DND-41 (cell line): ENCODE results near the gene CPXM2.

Experiments used
- ATAC-seq: fragments of 200-7000 bp; cut with Tn5 transposase; 3 replicates; pipeline ENCODE4 v1.9.1; 2021; ENCODE audit warnings: low read depth; ENCODE audit not compliant: insufficient read depth
- DNase-seq: peaks from one replicate; pipeline ENCODE4 v3.0.0-alpha.2; 2020
- H2AFZ ChIP-seq: 2 replicates; pipeline ENCODE4 v1.6.0; 2012; ENCODE audit warnings: low read depth, low read length
- H3K27ac ChIP-seq: 2 replicates; pipeline ENCODE4 v1.5.1; 2012; ENCODE audit warnings: low read length, inconsistent platforms
- H3K27me3 ChIP-seq: fragments of 200-600 bp; sonication (generic); 2 replicates; pipeline ENCODE4 v1.6.0; 2012; ENCODE audit warnings: low read length, mild to moderate bottlenecking, inconsistent platforms; ENCODE audit not compliant: insufficient read depth, poor library complexity
- H3K36me3 ChIP-seq: 2 replicates; pipeline ENCODE4 v1.5.1; 2012; ENCODE audit warnings: low read length, inconsistent platforms; ENCODE audit not compliant: insufficient read depth
- H3K4me1 ChIP-seq: 2 replicates; pipeline ENCODE4 v1.5.1; 2012; ENCODE audit warnings: mild to moderate bottlenecking, low read length; ENCODE audit not compliant: insufficient read depth
- H3K4me2 ChIP-seq: 2 replicates; pipeline ENCODE4 v1.6.0; 2012; ENCODE audit warnings: mild to moderate bottlenecking, moderate library complexity, low read length, inconsistent platforms; ENCODE audit not compliant: insufficient read depth
- H3K4me3 ChIP-seq, 2 experiments: fragments of 200-600 bp in 1 of 2; shearing (Covaris generic) in 1 of 2; 2 replicates each; pipeline ENCODE4 v1.5.1; 2012 to 2016; ENCODE audit warnings: inconsistent platforms in 2 of 2, low read length in 2 of 2, mild to moderate bottlenecking in 2 of 2, low read depth in 1 of 2, moderate library complexity in 1 of 2
- H3K79me2 ChIP-seq: 2 replicates; pipeline ENCODE4 v1.6.0; 2012; ENCODE audit warnings: low read length, inconsistent platforms; ENCODE audit not compliant: insufficient read depth
- H3K9ac ChIP-seq: 2 replicates; pipeline ENCODE4 v1.6.0; 2012; ENCODE audit warnings: low read depth, mild to moderate bottlenecking, inconsistent platforms, low read length, moderate library complexity
- H3K9me3 ChIP-seq: 2 replicates; pipeline ENCODE4 v1.5.1; 2012; ENCODE audit warnings: low read length, moderate library complexity, mild to moderate bottlenecking, inconsistent platforms; ENCODE audit not compliant: insufficient read depth, severe bottlenecking
- H4K20me1 ChIP-seq: 2 replicates; pipeline ENCODE4 v1.6.0; 2012; ENCODE audit warnings: low read length; ENCODE audit not compliant: insufficient read depth
- EZH2 ChIP-seq: IDR thresholded peaks from 3 replicates; pipeline ENCODE4 v1.6.1; 2012; ENCODE audit warnings: borderline replicate concordance, low read depth, mild to moderate bottlenecking, moderate library complexity, low read length, inconsistent platforms; ENCODE audit not compliant: severe bottlenecking
- TF ChIP-seq, protein P1 (sequence below): IDR thresholded peaks from 2 replicates; pipeline ENCODE4 v1.5.1; 2012; ENCODE audit warnings: borderline replicate concordance, low read length, moderate library complexity, mild to moderate bottlenecking; ENCODE audit not compliant: poor library complexity, severe bottlenecking; ENCODE audit errors: extremely low read depth

CPXM2 gene

DNA sequence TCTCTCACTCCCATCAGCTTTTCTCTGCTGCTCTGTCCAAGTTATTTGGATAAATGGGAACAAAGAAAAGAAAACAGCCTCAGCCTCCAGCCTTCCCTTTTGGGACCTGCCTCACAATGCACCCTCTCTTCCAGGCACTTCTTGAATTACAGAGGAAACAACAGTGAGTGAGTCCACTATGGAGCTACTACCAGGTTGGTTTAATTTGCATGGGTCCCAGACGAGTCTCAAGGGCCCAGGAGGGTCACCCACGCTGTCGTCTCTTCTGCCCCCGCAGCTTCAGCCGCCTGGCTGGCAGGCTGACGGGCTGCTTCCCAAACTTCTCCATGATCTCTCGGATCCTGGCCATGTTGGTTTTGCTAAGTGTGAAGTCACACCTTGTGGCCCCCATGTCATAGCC, 145.1 kb downstream of the CPXM2 start:
- ATAC-seq, result no peak
- Histone ChIP-seq H4K20me1 (peaks cover 3% of the 10 kb centered on the region; the same call in 1 of the 2 replicates), H3K9me3 (peaks cover 8% of the 10 kb centered on the region), H2AFZ (no peak overlapping the region), H3K36me3 (no peaks in the 10 kb centered on the region), H3K9ac (no peak overlapping the region), H3K4me3 (no peak overlapping the region), H3K79me2 (no peaks in the 10 kb centered on the region), H3K4me1 (peaks cover 17% of the 10 kb centered on the region), H3K4me2 (no peak overlapping the region), H3K27ac (no peak overlapping the region), H3K27me3 (peaks cover 14% of the 10 kb centered on the region)
- TF ChIP-seq EZH2, result no peak
- TF ChIP-seq, protein P1, sequence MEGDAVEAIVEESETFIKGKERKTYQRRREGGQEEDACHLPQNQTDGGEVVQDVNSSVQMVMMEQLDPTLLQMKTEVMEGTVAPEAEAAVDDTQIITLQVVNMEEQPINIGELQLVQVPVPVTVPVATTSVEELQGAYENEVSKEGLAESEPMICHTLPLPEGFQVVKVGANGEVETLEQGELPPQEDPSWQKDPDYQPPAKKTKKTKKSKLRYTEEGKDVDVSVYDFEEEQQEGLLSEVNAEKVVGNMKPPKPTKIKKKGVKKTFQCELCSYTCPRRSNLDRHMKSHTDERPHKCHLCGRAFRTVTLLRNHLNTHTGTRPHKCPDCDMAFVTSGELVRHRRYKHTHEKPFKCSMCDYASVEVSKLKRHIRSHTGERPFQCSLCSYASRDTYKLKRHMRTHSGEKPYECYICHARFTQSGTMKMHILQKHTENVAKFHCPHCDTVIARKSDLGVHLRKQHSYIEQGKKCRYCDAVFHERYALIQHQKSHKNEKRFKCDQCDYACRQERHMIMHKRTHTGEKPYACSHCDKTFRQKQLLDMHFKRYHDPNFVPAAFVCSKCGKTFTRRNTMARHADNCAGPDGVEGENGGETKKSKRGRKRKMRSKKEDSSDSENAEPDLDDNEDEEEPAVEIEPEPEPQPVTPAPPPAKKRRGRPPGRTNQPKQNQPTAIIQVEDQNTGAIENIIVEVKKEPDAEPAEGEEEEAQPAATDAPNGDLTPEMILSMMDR, result no peak
- DNase-seq, result no peak

DNA sequence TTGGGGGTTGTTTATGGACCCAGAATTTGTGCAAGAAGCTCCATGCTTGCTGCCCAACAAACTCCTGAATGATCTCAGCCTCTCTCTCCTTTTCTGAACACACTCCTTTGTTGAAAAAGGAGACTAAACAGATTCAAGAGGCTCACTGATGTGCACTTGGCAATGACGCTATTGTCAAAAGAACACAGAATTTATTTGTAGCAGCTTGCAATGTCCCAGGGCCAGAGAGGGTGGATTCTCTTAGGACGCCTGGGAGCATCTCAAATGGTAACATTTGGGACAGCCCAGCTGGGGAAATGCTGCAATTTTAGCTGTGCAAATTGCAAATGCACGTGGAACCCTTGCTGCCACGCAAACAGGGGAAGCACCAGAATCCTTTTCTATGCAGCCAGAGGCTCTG, 145.5 kb downstream of the CPXM2 start:
- no peak overlapping the region for H3K4me3 ChIP-seq
- H3K9me3 ChIP-seq, result peaks cover 6% of the 10 kb centered on the region
- no peaks in the 10 kb centered on the region for H3K36me3 ChIP-seq
- H3K27me3 ChIP-seq, result peaks cover 14% of the 10 kb centered on the region
- H3K4me1 ChIP-seq, result peaks cover 17% of the 10 kb centered on the region
- H3K4me2 ChIP-seq, result no peak overlapping the region
- H2AFZ ChIP-seq, result no peak overlapping the region
- peaks cover 3% of the 10 kb centered on the region; the same call in 1 of the 2 replicates for H4K20me1 ChIP-seq
- ATAC-seq (no peak), DNase-seq (no peak)
- H3K27ac ChIP-seq, result no peak overlapping the region
- TF ChIP-seq, protein P1, result no peak
- TF ChIP-seq EZH2, result no peak
- H3K79me2 ChIP-seq, result no peaks in the 10 kb centered on the region
- no peak overlapping the region for H3K9ac ChIP-seq

- H2AFZ ChIP-seq, result no peak overlapping the region
- peaks cover 14% of the 10 kb centered on the region for H3K27me3 ChIP-seq
- no peak overlapping the region for H3K4me3 ChIP-seq
- no peaks in the 10 kb centered on the region for H3K36me3 ChIP-seq
- peaks cover 3% of the 10 kb centered on the region; the same call in 1 of the 2 replicates for H4K20me1 ChIP-seq
- no peak overlapping the region for H3K4me2 ChIP-seq
- peaks cover 17% of the 10 kb centered on the region for H3K4me1 ChIP-seq
- no peak overlapping the region for H3K9ac ChIP-seq
- TF ChIP-seq, protein P1, result no peak
- TF ChIP-seq EZH2, result no peak
- no peaks in the 10 kb centered on the region for H3K79me2 ChIP-seq
- DNase-seq (no peak), ATAC-seq (no peak)
- no peaks in the 10 kb centered on the region for H3K9me3 ChIP-seq
- H3K27ac ChIP-seq, result no peak overlapping the region
Measured at GRCh38 chr10:123744224-123744536, 147.4 kb downstream of the CPXM2 start.
